CD14-positive monocyte (primary cell): ENCODE results near the gene BRICD5. TPM values are rescaled to one million over a fixed set of nuclear protein-coding genes. Genes with fewer than 3 reads are reported as not detected.

ENCODE experiments used
- DNase-seq, 3 donors: peaks; one replicate each; pipeline ENCODE4 v3.0.0-alpha.2; 2011 to 2022
- H2AFZ ChIP-seq: 2 replicates; pipeline ENCODE4 v1.6.0; 2012; ENCODE audit warnings: mild to moderate bottlenecking, low read depth, low read length, inconsistent platforms; ENCODE audit not compliant: insufficient read depth, poor library complexity, severe bottlenecking
- H3K27ac ChIP-seq, 2 donors: 1 replicate in 1 of 2; 2 replicates in 1 of 2; pipeline ENCODE4 v1.5.1; 2012 to 2013; ENCODE audit warnings: low read length in 2 of 2, control low read depth in 1 of 2, inconsistent platforms in 1 of 2, low read depth in 1 of 2, mild to moderate bottlenecking in 1 of 2
- H3K27me3 ChIP-seq, 2 donors: one replicate each; pipeline versions ENCODE4 v1.6.0 to v1.6.1; 2011 to 2013; ENCODE audit warnings: low read length in 2 of 2; ENCODE audit not compliant: control insufficient read depth in 2 of 2, insufficient read depth in 2 of 2
- H3K36me3 ChIP-seq, 2 donors: replicated peaks in 1 of 2; 1 replicate in 1 of 2; 2 replicates in 1 of 2; pipeline versions ENCODE4 v1.5.1 to v1.6.1; 2012 to 2013; ENCODE audit warnings: low read length in 2 of 2, control low read depth in 1 of 2, inconsistent platforms in 1 of 2, mild to moderate bottlenecking in 1 of 2; ENCODE audit not compliant: insufficient read depth in 2 of 2, control insufficient read depth in 1 of 2
- H3K4me1 ChIP-seq, 2 donors: 1 replicate in 1 of 2; 2 replicates in 1 of 2; pipeline versions ENCODE4 v1.5.1 to v1.6.1; 2012 to 2013; ENCODE audit warnings: low read length in 2 of 2, control low read depth in 1 of 2, inconsistent platforms in 1 of 2, mild to moderate bottlenecking in 1 of 2, moderate library complexity in 1 of 2; ENCODE audit not compliant: insufficient read depth in 2 of 2, control insufficient read depth in 1 of 2
- H3K4me2 ChIP-seq: replicated peaks from 2 replicates; pipeline ENCODE3; 2012; ENCODE audit warnings: low read length, moderate library complexity, mild to moderate bottlenecking; ENCODE audit not compliant: poor library complexity, severe bottlenecking; ENCODE audit errors: extremely low read depth
- H3K4me3 ChIP-seq, 3 experiments: fragments of 200-600 bp in 1 of 3; sonication (generic) in 1 of 3; replicated peaks in 1 of 3; 1 replicate in 2 of 3; 2 replicates in 1 of 3; pipeline ENCODE4 v1.5.1; 2011 to 2013; ENCODE audit warnings: low read length in 3 of 3, mild to moderate bottlenecking in 3 of 3, control low read depth in 2 of 3, low read depth in 2 of 3, inconsistent platforms in 1 of 3, moderate library complexity in 1 of 3
- H3K79me2 ChIP-seq: 2 replicates; pipeline ENCODE4 v1.6.0; 2012; ENCODE audit warnings: mild to moderate bottlenecking, control low read depth, inconsistent platforms, low read length, moderate library complexity; ENCODE audit not compliant: insufficient read depth
- H3K9ac ChIP-seq: 2 replicates; pipeline ENCODE4 v1.6.0; 2017; ENCODE audit warnings: low read length, mild to moderate bottlenecking; ENCODE audit not compliant: insufficient read depth, poor library complexity, severe bottlenecking
- H3K9me3 ChIP-seq, 2 donors: replicated peaks in 1 of 2; 1 replicate in 1 of 2; 2 replicates in 1 of 2; pipeline versions ENCODE4 v1.5.1 to v1.6.1; 2012 to 2013; ENCODE audit warnings: low read length in 2 of 2, control low read depth in 1 of 2; ENCODE audit not compliant: control insufficient read depth in 1 of 2, insufficient read depth in 1 of 2
- H4K20me1 ChIP-seq: 2 replicates; pipeline ENCODE4 v1.6.0; 2012; ENCODE audit warnings: mild to moderate bottlenecking, low read length, control low read depth, moderate library complexity; ENCODE audit not compliant: insufficient read depth
- H3K27ac Mint-ChIP-seq, 7 donors: one replicate each; pipeline ENCODE4 v1.8.0; 2020; ENCODE audit warnings: mild to moderate bottlenecking in 7 of 7, mixed read lengths in 7 of 7, moderate library complexity in 6 of 7, inconsistent platforms in 2 of 7
- H3K27me3 Mint-ChIP-seq, 3 donors: one replicate each; pipeline ENCODE4 v1.8.0; 2021 to 2022; ENCODE audit warnings: low read depth in 3 of 3, mild to moderate bottlenecking in 3 of 3, mixed read lengths in 3 of 3, moderate library complexity in 3 of 3, inconsistent platforms in 1 of 3
- H3K36me3 Mint-ChIP-seq, 2 donors: one replicate each; pipeline ENCODE4 v1.8.0; 2020; ENCODE audit warnings: mixed read lengths in 2 of 2, inconsistent platforms in 1 of 2, mild to moderate bottlenecking in 1 of 2
- H3K4me1 Mint-ChIP-seq: one replicate; pipeline ENCODE4 v1.8.0; 2020; ENCODE audit warnings: mild to moderate bottlenecking, mixed read lengths
- H3K4me3 Mint-ChIP-seq, 2 donors: one replicate each; pipeline ENCODE4 v1.8.0; 2020; ENCODE audit warnings: mild to moderate bottlenecking in 2 of 2, mixed read lengths in 2 of 2, moderate library complexity in 1 of 2
- H3K9me3 Mint-ChIP-seq, 7 donors: one replicate each; pipeline ENCODE4 v1.8.0; 2020 to 2022; ENCODE audit warnings: mixed read lengths in 7 of 7, mild to moderate bottlenecking in 6 of 7, moderate library complexity in 6 of 7, inconsistent platforms in 2 of 7
- CTCF ChIP-seq: fragments of 200-600 bp; IDR thresholded peaks from one replicate; pipeline ENCODE4 v1.8.0; 2022; ENCODE audit warnings: antibody characterized with exemption, mild to moderate bottlenecking
- WGBS: methylation state at CpG from one replicate; pipeline ENCODE4 v1.1.5; 2013; ENCODE audit warnings: missing lambda C conversion rate; ENCODE audit not compliant: insufficient coverage; 5-methylcytosine and 5-hydroxymethylcytosine counted together
- intact Hi-C, 2 donors: fragments of 100-400 bp; cut with micrococcal nuclease; formaldehyde crosslinking; loops; one replicate each; pipeline versions ENCODE4 v1.15.0 to v1.15.1; 2023
- polyA plus RNA-seq, 3 donors: library from polyadenylated mRNA; depleted of rRNA in 1 of 3; unstranded in 2 of 3; stranded (reverse) in 1 of 3; fragments of 300-500 nt in 2 of 3; fragments of >200 nt in 1 of 3; fragmentation: Illumina TruSeq in 2 of 3; gene quantifications; 1 replicate in 2 of 3; 2 replicates in 1 of 3; pipeline ENCODE4 v1.2.3, GENCODE V29; 2012 to 2021

Gene BRICD5
- polyA plus RNA-seq, 3 donors, result 8.8 TPM; not detected in 2

GRCh38 chr16:2257726-2258125 lies 47.1 kb upstream of the BRICD5 start:
- intact Hi-C loops, result loop anchor here in 1 of 2 donors (10.0 kb wide), 1 partner anchor 253 kb away; the partner anchor contains the start of gene ZNF598
- H3K4me3 Mint-ChIP-seq, result no peak overlapping the region

DNA sequence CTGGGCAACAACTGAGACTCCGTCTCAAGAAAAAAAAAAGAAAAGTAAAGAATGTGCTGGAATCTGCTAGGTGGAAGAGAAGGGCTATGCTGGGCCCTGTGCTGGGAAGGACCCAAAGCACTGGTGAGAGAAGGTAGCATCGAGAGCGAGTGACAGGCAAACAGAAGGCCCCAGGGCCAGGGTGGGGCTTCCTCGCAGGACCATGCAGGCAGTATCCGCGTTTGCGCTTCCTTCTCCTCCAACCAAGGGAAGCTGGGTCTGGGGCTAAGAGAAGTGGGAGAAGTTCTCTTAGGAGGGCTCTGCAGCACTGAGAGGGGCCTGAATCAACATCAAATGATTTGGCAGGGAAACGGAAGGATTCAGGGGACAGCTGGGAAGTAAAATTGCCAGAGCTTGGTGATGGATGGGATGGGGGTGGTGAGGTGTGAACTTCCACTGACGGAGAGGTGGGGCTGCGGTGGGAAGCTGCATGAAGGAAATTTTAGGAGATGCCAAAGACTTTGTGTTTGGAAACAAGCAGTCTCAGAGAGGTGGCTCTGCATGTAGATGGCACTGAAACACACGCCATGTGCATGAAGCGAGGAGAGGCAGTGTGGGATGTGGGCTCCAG lies 46.0 kb upstream of the BRICD5 start:
- intact Hi-C loops, result loop anchor here in 1 of 2 donors (10.0 kb wide), 1 partner anchor 252 kb away; the partner anchor contains the start of gene ZNF598
- H3K4me1 Mint-ChIP-seq, result peaks cover 4% of the 10 kb centered on the region
- Histone ChIP-seq H3K27me3 (no peaks in the 10 kb centered on the region), H4K20me1 (peaks cover 52% of the 10 kb centered on the region), H3K79me2 (peaks cover 18% of the 10 kb centered on the region), H3K27ac (no peak overlapping the region), H3K4me1 (peaks cover 6% of the 10 kb centered on the region in 2 donors), H2AFZ (no peak overlapping the region), H3K4me3 (no peak overlapping the region), H3K9me3 (no peaks in the 10 kb centered on the region), H3K9ac (no peak overlapping the region), H3K36me3 (peaks cover 82 to 88% of the 10 kb centered on the region in 2 donors), H3K4me2 (no peak overlapping the region)
- no peak for DNase-seq
- no peak for TF ChIP-seq CTCF
- H3K4me3 Mint-ChIP-seq, result no peak overlapping the region
- WGBS, result 100% methylated on average over 6 of the region's 12 CpGs
- H3K36me3 Mint-ChIP-seq, result peaks cover 68 to 89% of the 10 kb centered on the region in 2 donors
- no peaks in the 10 kb centered on the region for H3K9me3 Mint-ChIP-seq
- peaks cover 0 to 1% (median 0%) of the 10 kb centered on the region in 3 donors for H3K27me3 Mint-ChIP-seq
- peak overlapping the region in 4 of 7 donors; percentile 44 to 80 (median 62) for H3K27ac Mint-ChIP-seq

More at GRCh38 chr16:2257726-2258125, 47.1 kb upstream of the BRICD5 start:
- Histone ChIP-seq H3K4me1 (no peaks in the 10 kb centered on the region), H3K9me3 (no peaks in the 10 kb centered on the region), H2AFZ (no peak overlapping the region), H3K4me2 (no peak overlapping the region), H3K79me2 (peaks cover 24% of the 10 kb centered on the region), H4K20me1 (peaks cover 58% of the 10 kb centered on the region), H3K36me3 (peaks cover 93 to 99% of the 10 kb centered on the region in 2 donors), H3K27me3 (no peaks in the 10 kb centered on the region), H3K4me3 (no peak overlapping the region), H3K27ac (no peak overlapping the region), H3K9ac (no peak overlapping the region)
- peaks cover 0 to 1% (median 0%) of the 10 kb centered on the region in 3 donors for H3K27me3 Mint-ChIP-seq
- 97% methylated on average over 4 of the region's 6 CpGs for WGBS
- H3K36me3 Mint-ChIP-seq, result peaks cover 77 to 98% of the 10 kb centered on the region in 2 donors
- no peak for DNase-seq
- H3K27ac Mint-ChIP-seq, result peak overlapping the region in 2 of 7 donors; percentile 37 to 38
- H3K9me3 Mint-ChIP-seq, result no peaks in the 10 kb centered on the region
- H3K4me1 Mint-ChIP-seq, result no peaks in the 10 kb centered on the region
- TF ChIP-seq CTCF, result no peak
